Kasumi-1 (cell line): ENCODE measurements around the gene MTHFSD.

ENCODE experiments used
- DNase-seq, 2 experiments: peaks; one replicate each; lab custom pipeline; 2025; lab: John Stamatoyannopoulos, UW

Gene MTHFSD

GRCh38 chr16:86514481-86515376, 40.3 kb downstream of the MTHFSD start:
- DNase-seq, result no peak

DNA sequence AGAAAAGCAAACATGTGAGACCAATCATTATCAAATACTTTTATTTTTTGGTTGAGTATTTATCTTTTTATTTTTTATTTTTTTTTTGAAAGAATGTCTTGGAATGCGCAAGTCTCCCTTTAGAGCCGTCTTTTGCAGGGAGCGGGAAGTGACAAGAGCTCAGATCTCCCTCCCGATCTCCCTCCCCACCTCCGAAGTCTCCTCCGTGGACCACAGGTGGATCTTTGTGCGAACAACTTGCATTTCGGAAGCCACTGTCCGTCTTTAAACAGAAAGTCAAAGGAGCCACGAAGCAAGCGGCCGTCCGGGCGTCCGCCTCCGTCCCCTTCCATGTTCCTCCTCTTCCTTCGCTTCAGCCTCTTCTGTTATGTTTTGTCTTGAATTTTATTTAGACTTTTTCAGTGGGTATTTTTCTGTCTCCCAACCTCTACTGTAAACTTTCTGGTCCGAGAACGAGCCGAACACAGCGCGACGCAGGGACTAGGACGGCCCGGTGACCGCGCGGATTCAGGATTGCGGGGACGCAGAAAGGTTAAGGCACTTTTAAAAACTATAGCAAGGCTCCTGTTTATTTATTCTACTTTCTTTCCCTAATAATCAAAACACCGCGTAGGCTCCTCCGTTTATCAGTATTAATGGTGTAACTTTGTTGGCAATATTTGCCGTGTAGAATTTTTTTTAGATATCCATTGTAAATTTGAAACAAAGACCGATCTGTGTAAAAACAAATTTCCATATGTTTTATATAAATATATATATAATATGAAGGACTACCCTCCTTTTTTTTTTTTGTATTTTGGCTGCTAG, 41.4 kb downstream of the MTHFSD start:
- no peak for DNase-seq

- DNase-seq, result no peak
Observed at GRCh38 chr16:86512860-86513470, 42.1 kb downstream of the MTHFSD start.

DNA sequence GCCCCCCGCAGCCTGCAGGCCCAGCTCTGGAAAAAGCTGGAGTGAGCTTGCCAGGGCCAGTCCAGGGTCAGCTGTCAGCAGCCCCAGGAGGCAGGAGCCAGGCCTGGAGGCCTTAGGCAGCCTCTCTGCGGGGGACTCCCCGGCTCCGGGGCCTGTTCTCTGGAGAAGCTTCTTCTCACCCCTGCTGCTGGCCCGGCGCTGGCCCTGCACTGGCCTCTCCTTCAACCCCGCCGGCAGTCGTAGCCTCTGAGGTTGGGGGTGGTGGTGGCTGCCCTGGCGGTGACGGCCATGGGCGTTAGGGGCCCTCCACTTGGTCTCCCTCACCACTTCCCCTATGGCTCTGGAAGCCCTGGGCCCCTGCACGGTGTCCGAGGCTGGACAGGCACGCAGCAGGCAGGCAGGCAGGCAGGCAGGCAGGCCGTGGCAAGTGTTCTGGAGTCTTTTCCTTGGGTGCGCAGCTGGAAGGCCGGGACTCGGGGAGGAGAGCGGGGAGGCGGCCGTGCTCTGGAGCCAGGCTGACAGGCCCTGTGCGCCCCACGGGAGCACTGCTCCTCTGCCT, 42.7 kb downstream of the MTHFSD start:
- no peak for DNase-seq

DNA sequence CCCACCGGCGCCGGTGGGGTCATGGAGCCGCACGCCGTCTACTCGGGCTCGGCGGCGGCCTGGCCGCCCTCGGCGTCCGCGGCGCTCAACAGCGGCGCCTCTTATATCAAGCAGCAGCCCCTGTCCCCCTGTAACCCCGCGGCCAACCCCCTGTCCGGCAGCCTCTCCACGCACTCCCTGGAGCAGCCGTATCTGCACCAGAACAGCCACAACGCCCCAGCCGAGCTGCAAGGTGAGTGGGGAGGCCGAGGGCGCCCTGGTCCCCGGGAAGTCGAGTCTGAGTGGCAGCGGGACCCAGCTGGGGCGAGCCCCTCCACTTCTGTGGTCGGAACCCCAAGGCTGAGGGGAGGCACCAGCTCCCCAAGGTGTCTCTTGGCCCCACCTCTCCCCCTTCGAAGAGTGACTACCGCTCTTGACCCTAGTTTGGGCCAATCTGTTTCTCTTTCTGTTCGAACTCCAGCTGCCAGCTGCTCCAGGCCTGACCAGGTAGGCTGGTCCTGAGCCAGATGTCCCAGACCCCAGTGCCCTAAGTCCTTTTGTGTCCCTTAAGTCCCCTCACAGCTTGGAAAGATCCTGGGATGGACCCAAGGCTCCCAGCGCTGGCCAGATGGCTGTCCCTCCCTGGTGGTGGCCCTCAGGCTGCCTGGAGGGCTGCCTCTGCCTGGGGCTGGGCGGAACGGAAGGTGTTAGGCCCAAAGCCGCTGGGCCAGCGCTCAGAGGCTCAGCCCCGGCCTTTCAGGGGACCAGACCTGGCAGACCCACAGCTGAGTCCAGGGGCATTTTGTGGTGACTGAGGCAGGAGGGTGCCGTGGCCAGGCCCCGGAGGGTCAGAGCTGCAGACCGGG, 43.5 kb downstream of the MTHFSD start:
- DNase-seq, result no peak

DNA sequence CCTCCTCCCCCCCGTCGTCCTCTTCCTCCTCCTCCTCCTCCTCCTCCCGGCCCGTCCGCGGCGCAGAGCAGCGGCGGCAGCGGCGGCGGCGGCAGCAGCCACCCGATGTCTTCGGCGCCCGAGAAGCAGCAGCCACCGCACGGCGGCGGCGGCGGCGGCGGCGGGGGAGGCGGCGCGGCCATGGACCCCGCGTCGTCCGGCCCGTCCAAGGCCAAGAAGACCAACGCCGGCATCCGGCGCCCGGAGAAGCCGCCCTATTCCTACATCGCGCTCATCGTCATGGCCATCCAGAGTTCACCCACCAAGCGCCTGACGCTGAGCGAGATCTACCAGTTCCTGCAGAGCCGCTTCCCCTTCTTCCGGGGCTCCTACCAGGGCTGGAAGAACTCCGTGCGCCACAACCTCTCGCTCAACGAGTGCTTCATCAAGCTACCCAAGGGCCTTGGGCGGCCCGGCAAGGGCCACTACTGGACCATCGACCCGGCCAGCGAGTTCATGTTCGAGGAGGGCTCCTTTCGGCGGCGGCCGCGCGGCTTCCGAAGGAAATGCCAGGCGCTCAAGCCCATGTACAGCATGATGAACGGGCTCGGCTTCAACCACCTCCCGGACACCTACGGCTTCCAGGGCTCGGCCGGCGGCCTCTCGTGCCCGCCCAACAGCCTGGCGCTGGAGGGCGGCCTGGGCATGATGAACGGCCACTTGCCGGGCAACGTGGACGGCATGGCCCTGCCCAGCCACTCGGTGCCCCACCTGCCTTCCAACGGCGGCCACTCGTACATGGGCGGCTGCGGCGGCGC, 44.4 kb downstream of the MTHFSD start, which contains the start of gene FOXF1:
TSS of gene FOXF1 (plus strand) at position 63 of the 797 bp plus-strand sequence. CDS start at position 106, 43 bp downstream.
- no peak for DNase-seq

DNA sequence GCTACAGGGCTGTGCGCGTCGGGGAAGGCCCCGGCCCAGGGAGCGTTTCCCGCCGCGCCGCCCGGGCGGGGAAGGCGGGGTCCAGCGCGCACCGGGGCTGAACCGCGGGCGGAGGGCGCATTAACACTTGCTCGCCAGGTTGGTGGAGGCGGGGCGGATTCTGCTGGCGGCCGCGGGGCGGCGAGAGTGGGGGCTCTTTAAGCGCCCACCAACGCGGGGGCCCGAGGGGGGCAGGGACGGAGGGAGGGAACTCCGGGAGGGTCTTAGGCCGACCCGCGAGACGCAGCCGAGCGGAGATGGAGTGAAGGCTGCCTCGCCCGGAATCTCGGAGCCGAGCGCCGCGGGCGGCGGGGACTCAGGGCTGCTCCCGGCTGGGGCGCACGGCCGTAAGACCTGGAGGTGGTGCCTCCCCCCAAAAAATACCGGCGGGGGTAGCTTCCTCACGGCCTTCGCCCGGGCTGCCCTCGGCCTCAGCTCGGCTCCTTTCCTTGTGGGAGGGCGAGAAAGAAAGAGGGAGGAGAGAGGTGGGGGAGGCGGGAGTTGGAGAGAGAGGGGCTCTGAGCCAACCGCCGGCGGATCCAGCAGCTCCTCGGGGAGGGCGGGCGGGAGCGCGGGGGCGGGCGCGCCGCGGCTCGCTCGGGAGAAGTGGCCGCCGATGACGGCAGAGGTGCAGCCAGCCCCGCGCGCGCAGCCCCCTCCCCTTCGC, 45.1 kb downstream of the MTHFSD start:
- no peak for DNase-seq

DNA sequence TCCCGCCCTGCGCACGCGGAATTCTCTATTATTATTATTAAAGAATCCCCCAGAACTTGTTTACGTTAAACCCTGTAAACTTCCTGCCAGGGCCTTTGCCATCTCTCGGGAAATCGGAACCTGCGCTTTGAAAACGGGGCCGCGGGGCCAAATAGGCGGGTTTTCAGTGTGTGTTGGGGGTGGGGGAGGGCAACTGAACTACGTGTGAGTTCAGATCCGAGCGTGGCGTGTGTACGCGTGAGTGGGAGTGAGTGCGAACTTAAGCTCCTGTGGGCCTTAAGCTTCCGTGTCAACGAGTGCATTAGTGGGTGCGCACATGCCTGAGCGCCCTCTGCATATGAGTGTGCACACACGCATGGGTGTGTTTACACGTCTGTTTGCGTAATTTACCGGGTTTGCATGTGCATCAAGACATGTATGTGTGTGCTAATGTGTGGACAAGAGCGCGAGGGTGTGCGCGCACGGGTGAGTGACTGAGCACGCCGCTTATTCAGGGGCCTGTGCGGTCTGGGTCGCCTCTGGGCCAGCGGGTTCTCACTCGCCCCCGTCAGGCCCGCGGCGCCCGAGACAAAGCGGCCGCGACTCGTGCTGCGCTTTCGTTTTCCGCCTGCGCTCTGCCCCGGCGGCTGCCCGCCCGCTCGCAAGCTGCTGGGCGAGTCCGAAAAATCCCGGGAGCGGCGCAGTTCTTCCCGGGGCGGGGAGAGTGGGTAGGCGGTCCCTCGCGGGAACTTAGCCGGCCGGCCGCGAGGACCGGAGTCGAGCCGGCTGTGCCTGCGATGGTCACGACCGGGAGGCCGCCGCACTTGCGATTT, 45.9 kb downstream of the MTHFSD start:
- DNase-seq, result no peak

DNA sequence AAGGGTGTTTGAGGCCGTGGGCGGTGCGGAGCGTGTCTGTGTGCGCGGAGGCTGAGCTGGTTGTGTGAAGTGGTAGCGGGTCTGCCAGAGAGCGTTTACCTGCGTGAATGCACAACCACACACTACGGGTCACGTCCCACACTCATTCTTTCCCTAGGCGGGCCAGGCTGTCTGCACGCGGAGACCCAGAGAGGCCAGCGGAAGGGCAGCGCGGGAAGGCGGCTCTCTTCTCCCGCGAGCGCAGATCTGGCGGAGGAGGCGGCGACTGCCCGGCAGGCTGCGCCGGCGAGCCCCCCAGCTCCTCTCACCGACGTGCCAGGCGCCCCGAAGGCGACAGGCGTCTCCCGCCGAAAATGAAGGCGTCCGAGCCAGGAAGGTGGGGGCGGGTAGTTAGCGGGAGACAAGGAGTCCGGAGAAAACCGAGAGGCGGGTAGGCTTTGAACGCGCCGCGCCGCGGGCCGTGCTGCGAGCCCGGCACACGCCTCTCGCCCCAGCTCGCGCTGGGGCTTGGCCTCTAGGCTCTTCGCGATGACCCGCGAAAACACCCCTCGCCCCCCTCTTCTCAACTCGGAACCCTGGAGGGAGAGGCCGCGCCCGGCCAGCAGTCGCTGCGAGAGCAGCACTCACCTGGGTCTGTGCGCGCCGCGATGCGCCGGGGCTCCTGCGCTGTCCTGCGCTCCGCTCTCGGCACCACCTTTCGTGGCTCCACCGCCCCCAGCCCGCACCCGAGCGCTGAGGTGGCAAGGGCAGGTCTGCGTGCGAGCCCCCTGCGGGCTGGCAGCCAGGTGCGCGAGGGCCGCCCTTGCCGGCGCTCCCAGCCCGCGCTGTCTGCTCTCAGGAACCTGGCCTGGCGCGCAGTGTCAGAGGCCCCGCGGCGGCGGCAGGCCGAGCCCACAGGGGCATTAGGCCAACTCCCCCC, 46.7 kb downstream of the MTHFSD start:
- no peak for DNase-seq

DNA sequence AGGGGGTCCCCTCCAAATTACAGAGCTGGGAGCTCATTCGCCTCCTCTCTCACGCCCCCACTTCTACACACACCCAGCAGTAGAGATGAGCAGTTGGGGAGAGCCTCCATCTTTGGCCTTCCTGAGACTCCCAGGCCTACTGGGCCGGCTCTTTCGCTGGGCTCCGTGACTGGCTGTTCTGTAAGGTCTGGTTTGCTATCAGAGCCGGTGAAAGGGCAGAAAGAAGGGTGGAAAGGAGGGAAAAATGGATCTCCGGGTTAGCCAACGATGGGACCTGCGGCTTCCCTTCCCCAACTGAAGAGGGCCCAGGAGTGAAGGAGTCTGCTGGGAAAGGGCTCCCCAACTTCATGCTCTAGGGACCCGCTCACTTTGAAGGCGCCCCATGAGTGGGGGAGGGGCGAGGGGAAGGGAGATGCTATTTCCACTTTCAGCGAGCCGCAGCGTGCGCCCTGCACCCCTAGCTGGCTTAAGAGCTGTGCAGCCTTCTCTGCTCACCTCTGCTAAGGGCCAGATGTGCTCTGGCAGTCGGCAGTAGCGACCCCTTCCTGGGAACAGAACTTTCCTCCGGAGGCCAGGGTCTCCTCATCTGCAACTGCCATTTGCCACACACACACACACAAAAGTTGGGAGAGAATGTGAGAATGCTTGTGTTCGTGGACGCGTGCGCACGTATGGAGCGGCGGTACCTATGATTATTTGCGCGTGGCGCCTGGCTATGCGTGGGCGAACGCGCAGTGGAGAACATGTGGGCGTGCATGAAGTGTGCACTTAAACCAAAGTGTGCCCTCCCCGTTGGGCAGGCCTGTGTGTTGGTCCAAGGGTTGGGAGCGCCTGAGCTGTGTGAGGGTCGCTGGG, 47.6 kb downstream of the MTHFSD start:
- DNase-seq, result no peak

- no peak for DNase-seq
Observed at GRCh38 chr16:86505899-86506864, 48.9 kb downstream of the MTHFSD start.

DNA sequence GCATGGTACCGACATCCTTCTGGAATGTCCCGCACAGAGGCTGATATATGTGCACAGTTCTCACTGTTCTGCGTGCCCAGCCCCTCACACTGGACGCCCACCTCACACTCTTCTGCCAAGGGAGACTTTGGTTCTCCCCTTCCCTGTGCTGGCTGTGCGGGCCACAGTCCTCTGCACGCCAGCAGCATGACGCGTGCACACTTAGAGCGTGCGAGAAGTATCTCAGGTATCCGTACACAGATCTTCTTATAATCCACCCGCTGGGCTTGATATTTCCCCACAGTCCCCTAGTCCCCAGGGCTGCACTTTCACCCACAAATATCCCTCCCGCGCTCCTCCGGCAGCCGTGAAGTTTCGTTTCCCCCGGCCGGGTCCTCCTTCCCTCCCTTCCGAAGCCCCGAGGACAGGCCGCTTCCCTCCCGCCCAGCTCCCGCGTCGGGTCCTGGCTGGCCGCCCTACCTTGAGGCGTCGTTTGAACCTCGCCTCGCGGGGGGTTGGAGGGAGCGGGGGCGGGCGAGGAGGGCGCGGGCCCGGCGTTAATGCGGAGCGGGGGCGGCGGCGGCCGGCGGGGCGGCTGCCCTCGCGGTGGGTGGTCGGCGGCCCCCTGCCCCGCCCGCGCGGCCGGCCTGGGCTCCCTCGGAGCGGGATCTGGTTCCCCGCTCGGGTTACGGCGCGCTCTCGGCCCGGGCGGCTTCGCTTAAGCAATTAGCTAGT, 49.7 kb downstream of the MTHFSD start:
- DNase-seq, result no peak

DNA sequence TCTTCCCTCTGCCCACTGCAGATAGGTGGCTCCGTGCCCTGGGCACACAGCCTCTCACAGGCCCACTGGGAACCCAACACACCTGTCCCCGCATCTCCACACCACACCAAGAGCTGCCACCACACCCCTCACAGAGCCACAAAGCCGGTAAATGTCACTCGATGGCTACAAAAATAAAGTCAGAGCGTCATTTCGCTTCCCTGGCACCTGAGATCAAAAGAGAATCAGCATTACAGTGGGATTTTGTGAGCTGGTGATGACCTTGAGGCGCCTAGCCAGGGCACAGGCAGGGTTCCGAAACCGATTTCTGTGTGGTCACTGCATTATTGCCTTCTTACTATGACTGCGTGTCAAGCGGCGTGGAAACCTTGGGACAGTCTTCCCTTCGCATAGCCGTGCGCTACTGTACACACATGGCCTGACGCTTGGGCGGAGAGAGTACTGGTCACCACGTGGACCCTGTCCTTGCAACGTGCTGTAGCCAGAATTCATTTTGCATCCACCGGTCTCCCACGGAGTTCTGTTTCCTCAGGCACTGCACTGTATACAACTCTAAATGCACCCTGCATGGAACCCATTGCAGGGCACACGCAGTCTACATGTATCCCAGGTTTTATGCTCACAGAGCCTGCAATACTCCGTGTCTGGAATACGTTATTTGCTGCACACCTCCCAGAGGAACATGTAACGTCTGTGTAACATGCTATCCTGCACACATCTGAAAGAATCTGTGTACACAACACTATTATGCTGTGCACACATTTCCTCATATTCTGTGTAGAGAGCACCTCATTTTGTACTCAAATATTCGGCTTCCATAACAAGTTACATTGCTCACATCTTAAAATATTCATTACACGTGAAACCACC, 50.5 kb downstream of the MTHFSD start:
- no peak for DNase-seq

- DNase-seq, result no peak
Observed at GRCh38 chr16:86503830-86504229, 51.2 kb downstream of the MTHFSD start.
